Thoracic aorta (tissue), 2 donors: ENCODE measurements around the gene ARL3. TPM values are rescaled to one million over a fixed set of nuclear protein-coding genes. Genes with fewer than 3 reads are reported as not detected.
A peak's percentile ranks its signal among the peaks of the same experiment; 100 is the strongest.

Source experiments
- ATAC-seq: fragments of 150-250 bp; one replicate; pipeline ENCODE4 v1.8.0; 2017; ENCODE audit warnings: low read depth; ENCODE audit not compliant: insufficient number of reproducible peaks, low FRiP score
- DNase-seq: peaks from one replicate; pipeline ENCODE4 v3.0.0-alpha.2; 2020; ENCODE audit warnings: low spot score
- H3K27ac ChIP-seq, 2 donors: fragments of 200-600 bp; sonication (generic); 1 replicate in 1 of 2; 2 replicates in 1 of 2; pipeline ENCODE4 v1.5.1; 2016; ENCODE audit warnings: mild to moderate bottlenecking in 2 of 2, moderate library complexity in 2 of 2
- H3K27me3 ChIP-seq: fragments of 200-600 bp; sonication (generic); replicated peaks from 2 replicates; pipeline ENCODE4 v1.6.0; 2016; ENCODE audit warnings: mild to moderate bottlenecking; ENCODE audit not compliant: insufficient read depth
- H3K36me3 ChIP-seq: fragments of 200-600 bp; sonication (generic); one replicate; pipeline ENCODE4 v1.5.1; 2016
- H3K4me1 ChIP-seq, 2 donors: fragments of 200-600 bp; sonication (generic); 1 replicate in 1 of 2; 2 replicates in 1 of 2; pipeline versions ENCODE4 v1.5.1 to v1.6.0; 2016; ENCODE audit warnings: low read depth in 2 of 2, mild to moderate bottlenecking in 1 of 2; ENCODE audit not compliant: control insufficient read depth in 1 of 2
- H3K4me3 ChIP-seq: fragments of 200-600 bp; sonication (generic); 2 replicates; pipeline ENCODE4 v1.5.1; 2016; ENCODE audit warnings: mild to moderate bottlenecking
- H3K9me3 ChIP-seq: fragments of 200-600 bp; sonication (generic); 2 replicates; pipeline ENCODE4 v1.5.1; 2016
- CTCF ChIP-seq: fragments of 200-600 bp; sonication (generic); IDR thresholded peaks from one replicate; pipeline ENCODE4 v1.5.1; 2019; ENCODE audit warnings: antibody characterized with exemption
- total RNA-seq, 2 donors: library from RNA; depleted of rRNA; stranded (reverse); fragments of >200 nt; gene quantifications; one replicate each; pipeline versions ENCODE4 v1.1.0 to v1.2.3, GENCODE V29; 2016

Gene ARL3
- total RNA-seq, 2 donors from 2014 or later, result 5.1 to 8.8 TPM

- ATAC-seq, result no peak
- H3K27me3 ChIP-seq, result no peaks in the 10 kb centered on the region
- DNase-seq, result no peak
- peak overlapping the region; percentile 28 to 31 for H3K27ac ChIP-seq
- peaks cover 5% of the 10 kb centered on the region for H3K36me3 ChIP-seq
- peaks cover 33 to 35% of the 10 kb centered on the region in 2 donors for H3K4me1 ChIP-seq
- no peaks in the 10 kb centered on the region for H3K9me3 ChIP-seq
- TF ChIP-seq CTCF, result no peak
- H3K4me3 ChIP-seq, result no peak overlapping the region
These were observed 37.5 kb downstream of the ARL3 start for GRCh38 chr10:102676534-102677315.

- DNase-seq (no peak), ATAC-seq (no peak)
- Histone ChIP-seq H3K27ac (peak overlapping the region; percentile 72 to 77), H3K27me3 (no peaks in the 10 kb centered on the region), H3K4me3 (no peak overlapping the region), H3K9me3 (no peaks in the 10 kb centered on the region), H3K36me3 (peaks cover 5% of the 10 kb centered on the region), H3K4me1 (peaks cover 33 to 35% of the 10 kb centered on the region in 2 donors)
- TF ChIP-seq CTCF, result no peak
These were observed 38.3 kb downstream of the ARL3 start for GRCh38 chr10:102675666-102676533.

- TF ChIP-seq CTCF, result no peak
- peak overlapping the region; percentile 68 for H3K4me3 ChIP-seq
- H3K9me3 ChIP-seq, result no peaks in the 10 kb centered on the region
- ATAC-seq (no peak), DNase-seq (no peak)
- H3K27me3 ChIP-seq, result no peaks in the 10 kb centered on the region
- peak overlapping the region; percentile 72 to 77 for H3K27ac ChIP-seq
- peaks cover 33 to 35% of the 10 kb centered on the region in 2 donors for H3K4me1 ChIP-seq
- no peaks in the 10 kb centered on the region for H3K36me3 ChIP-seq
These were observed 39.1 kb downstream of the ARL3 start for GRCh38 chr10:102675011-102675665.

DNA sequence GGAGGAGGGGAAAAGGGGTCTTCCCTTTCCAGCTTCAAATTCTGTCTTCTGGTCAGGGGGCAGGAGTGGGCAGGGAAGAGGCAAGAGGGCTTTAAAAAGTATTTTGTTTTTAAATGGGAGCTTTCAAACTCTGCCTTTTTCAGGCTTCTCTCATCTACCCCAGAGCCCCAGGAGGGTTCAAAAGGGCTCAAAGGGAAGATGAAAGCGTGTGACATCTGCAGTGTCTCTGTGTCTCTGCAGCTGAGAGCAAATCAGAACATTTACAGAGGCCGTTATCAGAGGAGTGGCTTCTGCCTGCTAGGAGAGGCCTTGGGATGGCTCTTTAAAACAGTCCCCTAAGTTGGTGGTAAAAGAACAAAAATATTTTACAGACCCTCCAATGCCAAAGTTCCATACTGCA is 39.6 kb downstream of the ARL3 start:
- Histone ChIP-seq H3K4me1 (peaks cover 36 to 37% of the 10 kb centered on the region in 2 donors), H3K27me3 (no peaks in the 10 kb centered on the region), H3K4me3 (peak overlapping the region; percentile 68), H3K36me3 (no peaks in the 10 kb centered on the region), H3K9me3 (no peaks in the 10 kb centered on the region), H3K27ac (peak overlapping the region; percentile 72 to 77)
- DNase-seq, result no peak
- no peak for TF ChIP-seq CTCF
- ATAC-seq, result no peak
